GM18861 (cell line): ENCODE results near the gene SYDE1.
"Not testable (repeated sequence)": the region's sequence is repeated elsewhere in the genome, so short reads cannot be mapped to it uniquely, and the experiment has no call there.

Experiments
- ATAC-seq: cut with Tn5 transposase; IDR thresholded peaks from one replicate; pipeline ENCODE4 v1.9.1; 2021; ENCODE audit not compliant: unreplicated experiment

SYDE1 gene, protein sequence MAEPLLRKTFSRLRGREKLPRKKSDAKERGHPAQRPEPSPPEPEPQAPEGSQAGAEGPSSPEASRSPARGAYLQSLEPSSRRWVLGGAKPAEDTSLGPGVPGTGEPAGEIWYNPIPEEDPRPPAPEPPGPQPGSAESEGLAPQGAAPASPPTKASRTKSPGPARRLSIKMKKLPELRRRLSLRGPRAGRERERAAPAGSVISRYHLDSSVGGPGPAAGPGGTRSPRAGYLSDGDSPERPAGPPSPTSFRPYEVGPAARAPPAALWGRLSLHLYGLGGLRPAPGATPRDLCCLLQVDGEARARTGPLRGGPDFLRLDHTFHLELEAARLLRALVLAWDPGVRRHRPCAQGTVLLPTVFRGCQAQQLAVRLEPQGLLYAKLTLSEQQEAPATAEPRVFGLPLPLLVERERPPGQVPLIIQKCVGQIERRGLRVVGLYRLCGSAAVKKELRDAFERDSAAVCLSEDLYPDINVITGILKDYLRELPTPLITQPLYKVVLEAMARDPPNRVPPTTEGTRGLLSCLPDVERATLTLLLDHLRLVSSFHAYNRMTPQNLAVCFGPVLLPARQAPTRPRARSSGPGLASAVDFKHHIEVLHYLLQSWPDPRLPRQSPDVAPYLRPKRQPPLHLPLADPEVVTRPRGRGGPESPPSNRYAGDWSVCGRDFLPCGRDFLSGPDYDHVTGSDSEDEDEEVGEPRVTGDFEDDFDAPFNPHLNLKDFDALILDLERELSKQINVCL

DNA sequence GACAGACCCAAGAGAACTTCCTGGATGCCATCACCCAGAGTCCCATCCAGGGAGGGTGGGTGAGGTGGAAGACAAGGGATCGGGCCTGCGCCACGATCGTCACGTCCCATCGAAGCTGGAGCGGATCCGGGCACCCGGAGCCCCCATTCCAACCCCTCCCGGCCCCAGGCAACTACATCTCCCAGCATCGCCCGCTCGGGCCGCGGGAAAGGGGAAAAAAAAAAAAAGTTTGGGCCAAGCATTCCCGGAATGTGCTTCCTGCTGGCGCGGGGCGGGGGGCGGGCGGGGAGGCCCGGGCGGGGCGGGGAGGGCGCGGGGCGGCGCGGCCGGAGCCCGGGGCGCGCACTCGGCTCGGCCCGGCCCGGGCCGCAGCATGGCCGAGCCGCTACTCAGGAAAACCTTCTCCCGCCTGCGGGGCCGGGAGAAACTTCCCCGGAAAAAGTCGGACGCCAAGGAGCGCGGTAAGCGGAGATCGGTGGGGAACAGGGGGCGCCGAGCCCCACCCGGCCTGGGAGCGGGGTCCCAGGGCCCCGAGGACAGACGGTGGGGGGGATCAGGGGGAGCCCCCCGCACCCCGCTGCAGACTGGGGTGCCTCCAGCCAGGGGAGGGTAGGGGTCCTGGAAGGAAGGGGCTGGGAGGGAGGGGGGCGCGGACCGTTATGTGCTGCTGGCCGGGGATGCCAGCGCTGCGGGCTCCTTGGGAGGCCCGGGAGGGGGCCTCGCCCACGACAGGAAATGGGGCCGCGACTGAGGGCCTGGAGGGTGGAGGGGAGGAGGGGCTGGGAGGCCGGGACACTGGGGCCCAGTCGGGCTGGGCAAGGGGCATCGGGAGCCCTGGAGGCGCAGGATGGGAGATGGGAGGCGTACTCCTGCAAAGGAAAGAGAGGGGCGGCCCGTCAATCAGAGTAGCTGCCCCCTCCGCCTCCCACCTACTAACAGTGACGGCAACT, at the start of gene SYDE1:
SYDE1 (plus strand) TSS at position 341 of the 950 bp plus-strand sequence; CDS start at position 374, 33 bp downstream.
- ATAC-seq, result no peak

DNA sequence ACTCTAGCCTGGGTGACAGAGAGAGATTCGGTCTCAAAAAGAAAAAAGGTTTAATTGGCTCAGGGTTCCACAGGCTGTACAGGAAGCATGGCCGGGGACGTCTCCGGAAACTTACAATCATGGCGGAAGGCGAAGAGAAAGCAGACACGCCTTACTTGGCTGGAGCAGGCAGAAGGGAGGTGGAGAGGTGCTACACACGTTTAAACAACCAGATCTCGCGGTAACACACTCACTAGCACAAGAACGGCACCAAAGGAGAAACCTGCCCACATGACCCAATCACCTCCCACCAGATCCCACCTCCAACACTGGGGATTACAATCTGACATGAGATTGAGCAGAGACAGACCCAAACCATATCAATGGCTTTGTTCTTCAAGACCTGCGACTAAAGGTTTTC, 45.2 kb upstream of the SYDE1 start:
- ATAC-seq, result no peak

DNA sequence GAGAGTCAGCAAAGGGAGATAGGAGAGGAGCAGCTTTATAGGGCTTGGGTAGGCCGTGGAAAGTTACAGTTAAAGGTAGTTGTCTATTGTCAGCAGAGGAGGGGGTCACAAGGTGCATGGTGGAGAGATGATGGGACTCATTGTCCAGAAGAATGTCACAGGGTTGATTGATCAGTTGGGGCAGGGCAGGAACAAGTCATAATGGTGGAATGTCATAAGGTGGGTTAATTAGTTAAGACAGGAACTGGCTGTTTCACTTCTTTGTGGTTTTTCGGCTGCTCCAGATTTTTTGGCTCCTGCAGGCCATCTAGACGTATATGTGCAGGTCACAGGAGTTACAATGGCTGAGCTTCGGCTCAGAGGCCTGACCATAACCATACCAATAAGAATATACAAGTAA, 36.8 kb upstream of the SYDE1 start:
- not testable (repeated sequence) for ATAC-seq

DNA sequence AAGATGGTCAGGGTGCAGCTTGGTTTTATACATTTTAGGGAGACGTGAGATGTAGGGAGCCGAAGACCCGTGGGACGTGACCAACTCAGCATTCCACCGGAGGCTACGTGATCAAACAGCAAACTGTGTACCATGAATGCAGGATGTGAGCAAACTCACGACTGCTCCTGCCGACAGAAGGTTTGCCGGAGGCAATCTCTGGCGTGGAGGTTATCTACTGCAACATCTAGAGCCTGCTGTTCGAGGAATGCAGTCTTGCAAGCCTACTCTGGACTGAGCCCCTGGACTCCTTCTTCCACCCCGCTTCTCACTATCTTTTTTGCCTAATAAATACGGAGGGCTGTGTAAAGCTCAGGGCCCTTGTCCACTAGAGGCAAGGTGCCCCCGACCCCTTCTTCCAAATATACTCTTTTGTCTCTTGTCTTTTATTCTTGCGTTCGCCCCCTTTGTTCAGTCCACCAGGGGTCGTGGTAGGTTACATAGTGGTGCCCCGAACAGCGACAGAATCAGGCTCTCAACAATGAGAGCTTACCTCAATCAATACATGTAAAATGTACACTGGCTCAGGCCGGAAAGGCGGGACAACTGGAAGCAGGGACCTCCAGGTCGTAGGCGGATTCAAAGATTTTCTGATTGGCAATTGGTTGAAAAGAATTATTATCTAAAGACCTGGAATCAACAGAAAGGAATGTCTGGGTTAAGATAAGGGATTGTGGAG, 34.1 kb upstream of the SYDE1 start:
- ATAC-seq, result no peak

DNA sequence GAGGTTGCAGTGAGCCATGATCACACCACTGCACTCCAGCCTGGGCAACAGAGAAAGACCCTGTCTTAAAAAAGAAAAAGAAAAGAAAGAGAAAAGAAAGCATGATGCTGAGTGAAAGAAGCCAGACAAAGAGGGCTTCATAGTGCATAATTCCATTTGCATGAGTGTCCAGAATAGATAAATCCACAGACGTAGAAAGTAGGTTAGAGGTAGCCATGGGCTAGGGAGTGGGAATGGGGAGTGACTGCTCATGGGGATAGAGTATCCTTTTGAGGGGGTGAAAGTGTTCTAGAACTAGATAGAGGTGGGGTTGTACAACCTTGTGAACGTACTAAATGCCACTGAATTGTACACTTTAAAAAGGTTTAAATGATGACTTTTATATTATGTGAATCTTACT, 32.8 kb upstream of the SYDE1 start:
- ATAC-seq, result no peak

DNA sequence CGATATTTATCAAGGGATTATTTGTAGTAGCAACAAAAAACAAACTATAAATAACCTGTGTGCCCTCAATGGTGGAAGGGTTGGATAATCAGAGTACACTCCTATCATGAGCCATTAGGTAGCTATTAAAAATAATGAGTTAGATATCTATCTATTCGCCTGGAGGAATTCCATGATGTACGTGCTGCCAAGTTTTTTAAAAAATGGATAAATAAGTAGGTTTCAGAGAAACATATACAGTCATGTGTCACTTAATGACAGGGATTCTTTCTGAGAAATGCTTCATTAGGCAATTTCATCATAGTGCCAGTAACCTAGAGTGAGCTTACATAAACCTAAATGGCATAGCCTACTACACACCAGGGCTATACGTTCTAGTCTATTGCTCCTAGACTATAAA, 31.4 kb upstream of the SYDE1 start:
- ATAC-seq, result no peak

DNA sequence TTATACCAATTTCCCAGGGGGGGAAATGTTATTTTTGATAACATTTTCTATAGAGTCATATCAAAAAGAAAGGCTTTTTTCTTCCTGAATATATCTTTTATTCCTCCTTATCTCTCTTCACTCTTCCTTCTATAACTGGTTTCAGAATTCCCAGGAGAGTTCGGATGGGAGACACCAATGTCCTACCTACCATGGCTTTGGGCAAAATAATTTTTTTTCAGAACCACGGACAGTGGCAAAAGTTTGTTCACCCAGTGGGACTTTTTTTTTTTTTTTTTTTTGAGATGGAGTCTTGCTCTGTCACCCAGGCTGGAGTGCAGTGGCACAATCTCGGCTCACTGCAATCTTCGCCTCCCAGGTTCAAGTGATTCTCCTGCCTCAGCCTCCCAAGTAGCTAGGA, 27.2 kb upstream of the SYDE1 start:
- not testable (repeated sequence) for ATAC-seq

DNA sequence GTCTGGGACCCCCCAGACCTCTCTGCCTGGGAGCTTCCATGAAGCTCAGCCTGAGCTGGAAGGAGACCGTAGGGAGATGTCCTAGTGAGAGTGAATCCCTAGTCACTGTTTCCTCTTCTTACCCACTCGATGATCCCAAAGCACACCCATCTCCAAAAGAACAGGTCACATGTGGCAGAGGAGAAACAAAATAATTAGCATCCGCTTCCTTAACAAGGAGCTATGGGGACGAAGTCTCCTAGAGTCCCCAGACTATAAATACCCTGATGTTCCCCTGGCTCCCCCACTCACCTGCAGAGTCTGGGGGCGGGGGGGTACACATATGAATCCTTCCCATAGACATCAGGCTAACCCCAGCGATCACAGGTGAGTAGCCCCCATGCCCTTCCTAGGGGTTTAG, 25.3 kb upstream of the SYDE1 start, which contains the start of gene OR1I1:
OR1I1 (plus strand) TSS at position 301 of the 400 bp plus-strand sequence. CDS start 4,855 bp downstream, outside the sequence.
- no peak for ATAC-seq

DNA sequence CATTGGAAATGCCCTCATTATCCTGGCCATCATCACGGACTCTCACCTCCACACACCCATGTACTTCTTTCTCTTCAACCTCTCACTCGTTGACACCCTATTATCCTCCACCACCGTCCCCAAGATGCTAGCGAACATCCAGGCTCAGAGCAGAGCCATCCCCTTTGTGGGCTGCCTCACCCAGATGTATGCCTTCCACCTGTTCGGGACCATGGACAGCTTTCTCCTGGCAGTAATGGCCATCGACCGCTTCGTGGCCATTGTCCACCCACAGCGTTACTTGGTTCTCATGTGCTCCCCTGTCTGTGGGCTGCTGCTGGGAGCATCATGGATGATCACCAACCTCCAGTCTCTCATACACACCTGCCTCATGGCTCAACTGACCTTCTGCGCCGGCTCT, 20.0 kb upstream of the SYDE1 start:
- ATAC-seq, result no peak

DNA sequence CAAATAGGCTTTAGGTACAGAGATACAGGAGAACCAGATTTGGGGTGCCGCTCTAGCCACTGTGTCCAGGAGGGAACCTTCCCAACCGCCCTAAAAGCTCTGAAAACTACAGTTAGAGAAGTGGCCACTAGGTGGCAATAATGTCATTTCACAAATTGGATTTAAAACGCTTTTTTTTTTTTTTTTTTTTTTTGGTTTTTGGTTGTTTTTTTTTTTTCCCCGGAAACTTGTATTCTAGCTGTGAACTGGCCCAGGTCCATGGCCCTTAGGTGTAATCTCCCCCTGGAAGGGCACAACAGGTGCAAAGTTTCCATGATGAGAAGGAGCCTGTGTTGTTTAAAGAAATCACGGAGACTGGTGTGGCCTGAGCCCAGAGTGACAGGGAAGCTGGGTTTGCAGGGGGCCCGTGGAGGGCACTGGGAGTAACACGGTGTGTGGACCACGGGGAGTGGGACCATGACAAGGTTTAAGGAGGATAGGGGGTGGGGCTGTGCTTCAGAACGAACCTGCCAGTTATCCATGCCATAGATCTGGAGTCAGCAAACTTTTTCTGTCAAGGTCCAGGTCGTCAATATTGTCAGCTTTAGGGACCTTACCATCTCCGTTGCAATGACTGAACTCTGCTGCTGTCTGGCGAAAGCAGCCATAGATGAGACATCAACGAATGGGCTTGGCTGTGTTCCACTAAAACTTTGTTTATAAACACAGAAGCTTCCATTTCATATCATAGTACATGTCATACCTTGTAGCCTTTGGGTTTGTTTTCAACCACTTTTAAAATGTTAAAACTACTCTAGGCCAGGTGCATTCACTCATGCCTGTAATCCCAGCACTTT, 15.1 kb upstream of the SYDE1 start:
- no peak for ATAC-seq

DNA sequence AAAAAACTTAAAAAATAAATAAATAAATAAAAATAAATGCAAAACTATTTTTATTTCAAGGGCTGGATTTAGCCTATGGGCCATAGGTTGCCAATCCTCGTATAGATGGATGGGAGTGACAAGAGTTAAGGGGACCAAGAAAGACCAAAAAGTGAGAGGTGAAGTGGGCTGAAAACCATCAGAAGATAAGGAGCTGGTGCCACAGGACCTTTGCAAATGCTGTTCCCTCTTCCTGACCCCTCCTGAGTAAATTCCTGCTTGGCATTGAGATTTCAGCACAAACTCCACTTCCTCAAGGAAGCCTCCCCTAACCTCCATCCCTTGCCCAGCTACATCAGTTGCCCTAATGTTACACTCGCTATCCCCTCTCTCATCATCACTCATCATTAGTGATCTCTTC, 14.2 kb upstream of the SYDE1 start:
- ATAC-seq, result no peak

DNA sequence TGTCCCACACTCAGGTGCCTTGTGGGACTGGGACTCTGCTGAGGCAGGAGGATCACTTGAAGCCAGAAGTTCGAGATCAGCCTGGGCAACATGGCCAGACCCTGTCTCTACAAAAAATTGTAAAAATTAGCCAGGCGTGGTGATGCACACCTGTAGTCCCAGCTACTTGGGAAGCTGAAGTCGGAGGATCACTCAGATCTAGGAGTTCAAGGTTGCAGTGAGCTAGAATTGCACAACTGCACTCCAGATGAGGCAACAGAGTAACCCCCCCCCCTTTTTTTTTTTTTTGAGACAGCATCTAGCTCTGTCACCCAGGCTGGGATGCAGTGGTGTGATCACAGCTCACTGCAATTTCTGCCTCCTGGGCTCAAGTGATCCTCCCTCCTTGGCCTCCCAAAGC, 11.0 kb upstream of the SYDE1 start:
- no peak for ATAC-seq

DNA sequence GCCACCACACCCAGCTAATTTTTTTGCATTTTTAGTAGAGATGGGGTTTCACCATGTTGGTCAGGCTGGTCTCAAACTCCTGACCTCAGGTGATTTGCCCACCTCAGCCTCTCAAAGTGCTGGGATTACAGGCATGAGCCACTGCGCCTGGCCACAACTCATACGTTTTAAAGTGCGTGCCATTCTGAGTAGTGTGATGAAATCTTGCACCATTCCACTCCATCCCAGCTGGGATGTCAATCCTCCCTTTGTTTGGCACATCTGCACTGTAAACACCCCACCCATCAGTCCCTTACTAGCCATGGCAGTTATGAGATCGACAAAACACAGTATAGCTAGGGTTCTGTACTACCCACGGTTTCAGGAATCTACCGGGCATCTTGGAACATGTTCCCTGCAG, 9.2 kb upstream of the SYDE1 start:
- ATAC-seq, result not testable (repeated sequence)

DNA sequence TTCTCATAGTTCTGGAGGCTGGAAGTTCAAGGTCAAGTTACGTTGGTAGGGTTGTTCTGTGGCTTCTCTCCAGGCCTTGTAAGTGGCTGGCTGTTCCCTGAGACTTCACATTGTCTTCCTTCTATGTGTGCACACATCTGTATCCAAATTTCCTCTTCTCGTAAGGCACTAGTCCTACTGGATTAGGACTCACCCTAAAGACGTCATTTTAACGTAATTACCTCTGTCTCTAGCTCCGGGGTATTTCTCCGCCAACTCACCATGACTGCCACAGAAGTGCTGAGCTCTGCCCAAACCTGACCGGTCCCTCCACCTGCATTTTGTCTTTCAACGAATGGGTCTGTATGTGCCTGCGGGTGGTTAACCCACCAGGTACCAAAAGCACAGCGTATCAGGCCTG, 8.7 kb upstream of the SYDE1 start:
- no peak for ATAC-seq

DNA sequence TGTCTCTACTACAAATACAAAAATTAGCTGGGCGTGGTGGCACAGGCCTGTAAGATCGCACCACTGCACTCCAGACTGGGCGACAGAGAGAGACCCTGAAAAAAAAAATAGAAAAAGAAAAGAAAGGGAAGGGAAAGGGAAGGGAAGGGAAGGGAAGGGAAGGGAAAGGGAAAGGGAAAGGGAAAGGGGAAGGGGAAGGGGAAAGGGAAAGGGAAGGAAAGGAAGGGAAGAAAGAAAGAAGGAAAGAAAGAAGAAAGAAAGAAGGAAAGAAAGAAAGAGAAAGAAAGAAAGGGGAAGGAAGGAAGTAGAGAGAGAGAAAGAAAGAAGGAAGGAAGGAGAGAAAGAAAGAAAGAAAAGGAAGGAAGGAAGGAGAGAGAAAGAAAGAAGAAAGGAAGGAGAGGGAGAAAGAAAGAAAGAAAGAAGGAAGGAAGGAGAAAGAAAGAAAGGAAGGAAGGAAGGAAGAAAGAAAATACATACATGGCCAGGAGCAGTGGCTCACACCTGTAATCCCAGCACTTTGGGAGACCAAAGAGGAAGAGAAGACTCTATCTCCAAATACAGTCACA, 8.1 kb upstream of the SYDE1 start:
- ATAC-seq, result no peak

DNA sequence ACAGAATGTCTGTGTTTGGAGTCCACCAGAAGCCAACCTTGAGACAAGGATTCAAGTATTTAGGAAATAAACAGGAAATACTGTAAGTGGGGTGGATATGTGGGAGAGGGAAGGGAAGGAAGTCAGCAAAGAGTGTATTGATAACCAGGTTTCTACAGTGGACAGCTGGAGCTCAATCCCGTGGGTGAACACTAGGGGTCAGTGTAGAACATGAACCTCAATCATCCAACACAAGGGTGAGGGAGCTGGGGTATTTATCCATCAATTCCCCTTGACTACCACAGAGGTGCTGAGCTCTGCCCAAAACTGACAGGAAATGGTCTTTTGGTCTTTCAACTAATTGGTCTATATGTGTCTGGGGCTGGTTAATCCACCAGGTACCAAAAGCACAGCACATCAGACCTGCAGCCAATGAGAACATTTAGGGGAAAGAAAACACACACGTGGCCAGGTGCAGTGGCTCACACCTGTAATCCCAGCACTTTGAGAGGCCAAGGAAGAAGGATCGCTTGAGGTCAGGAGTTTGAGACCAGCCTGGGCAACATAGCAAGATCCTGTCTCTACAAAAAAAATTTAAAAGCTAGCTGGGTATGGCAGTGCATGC, 5.6 kb upstream of the SYDE1 start:
- no peak for ATAC-seq

DNA sequence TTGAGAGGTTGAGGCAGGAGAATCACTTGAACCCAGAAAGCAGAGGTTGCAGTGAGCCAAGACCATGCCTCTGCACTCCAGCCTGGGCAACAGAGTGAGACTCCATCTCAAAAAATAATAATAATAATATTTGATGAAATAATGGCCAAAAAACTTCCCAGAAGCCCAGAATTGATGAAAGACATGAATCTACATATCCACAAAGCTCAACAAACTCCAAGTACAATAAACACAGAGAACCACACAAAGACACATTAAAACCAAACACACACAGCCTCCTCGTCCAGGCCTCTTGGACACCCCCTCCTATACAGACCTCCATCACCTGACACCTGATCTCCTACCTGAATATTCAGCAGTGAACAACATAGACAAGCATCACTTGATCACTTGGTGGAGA, 3.2 kb upstream of the SYDE1 start:
- no peak for ATAC-seq

DNA sequence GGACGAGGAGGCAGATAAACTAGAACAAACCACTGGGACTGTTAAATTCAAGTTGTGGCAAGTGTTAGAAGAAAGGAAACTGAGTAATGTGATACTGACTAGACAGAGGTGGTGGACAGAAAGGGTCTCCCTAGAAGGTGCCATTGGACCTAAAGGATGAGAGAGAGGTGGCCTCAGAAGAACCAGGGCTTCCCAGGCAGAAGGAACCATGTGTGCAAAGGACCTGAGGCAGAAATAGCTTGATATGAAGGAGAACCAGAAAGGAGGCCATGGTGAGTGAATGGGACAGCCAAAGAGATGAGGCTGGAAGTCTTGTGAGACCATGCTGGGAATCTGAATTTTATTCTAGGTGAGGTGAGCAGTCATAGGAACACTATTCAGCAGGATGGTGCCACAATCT, 2.8 kb upstream of the SYDE1 start:
- no peak for ATAC-seq

DNA sequence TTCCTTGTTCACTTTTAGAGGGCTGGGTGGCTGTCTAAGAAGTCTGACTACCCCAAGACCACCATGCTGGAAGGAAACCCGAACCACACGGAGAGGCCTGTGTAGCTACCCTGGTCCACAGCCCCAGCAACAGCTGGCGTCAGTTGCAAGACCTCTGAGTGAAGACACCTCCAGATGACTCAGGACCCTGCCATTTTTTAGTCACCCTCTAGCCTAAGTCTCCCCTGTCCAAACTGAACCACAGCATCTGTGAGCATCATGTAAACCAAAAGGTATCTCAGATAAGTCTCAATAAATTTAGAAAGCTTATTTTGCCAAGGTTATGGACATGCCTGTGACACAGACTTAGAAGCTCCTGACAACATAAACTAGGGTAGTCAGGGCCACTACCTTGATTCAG, 2.2 kb upstream of the SYDE1 start:
- no peak for ATAC-seq
